ENCODE data around the gene WNT4.

DNA sequence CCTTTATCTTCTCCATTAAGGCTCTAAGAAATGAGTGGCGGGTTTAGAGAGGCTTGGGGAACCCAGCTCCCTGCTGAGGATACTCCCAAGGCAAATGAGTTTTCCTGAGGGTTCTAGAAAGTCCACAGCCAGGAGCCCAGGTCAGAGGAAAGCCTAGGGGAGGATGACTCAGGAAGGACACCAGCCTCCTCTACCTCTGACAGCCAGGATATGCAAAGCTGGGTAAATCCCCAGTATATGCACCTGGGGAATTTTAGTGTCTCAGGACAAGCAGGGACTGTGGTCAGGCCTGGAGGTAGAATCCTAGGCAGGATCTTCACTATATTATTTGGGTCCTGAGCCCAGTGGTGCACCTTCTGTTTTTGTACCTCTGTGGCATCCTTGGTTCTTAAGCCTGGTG, 23.5 kb upstream of the WNT4 start:
- TF ChIP-seq CTCF (IDR thresholded peaks at IDR 0.05) (no peak), HMGXB4 (CRISPR knock-in tag; IDR thresholded peaks at IDR 0.05) (no peak), NR3C1 (CRISPR knock-in tag; conservative IDR thresholded peaks at IDR 0.05; ENCODE audit: low read depth) (no peak), GTF2I (CRISPR knock-in tag; conservative IDR thresholded peaks at IDR 0.05) (no peak), NFYB (CRISPR knock-in tag; conservative IDR thresholded peaks at IDR 0.05; ENCODE audit: low read depth) (no peak), SP1 (CRISPR knock-in tag; conservative IDR thresholded peaks at IDR 0.05) (no peak), CBFB (CRISPR knock-in tag; IDR thresholded peaks at IDR 0.05; ENCODE audit: low read depth) (no peak), CREB1 (CRISPR knock-in tag; IDR thresholded peaks at IDR 0.05) (no peak), RELA (CRISPR knock-in tag; IDR thresholded peaks at IDR 0.05; ENCODE audit: borderline replicate concordance) (no peak)
- TF ChIP-seq, protein P1, sequence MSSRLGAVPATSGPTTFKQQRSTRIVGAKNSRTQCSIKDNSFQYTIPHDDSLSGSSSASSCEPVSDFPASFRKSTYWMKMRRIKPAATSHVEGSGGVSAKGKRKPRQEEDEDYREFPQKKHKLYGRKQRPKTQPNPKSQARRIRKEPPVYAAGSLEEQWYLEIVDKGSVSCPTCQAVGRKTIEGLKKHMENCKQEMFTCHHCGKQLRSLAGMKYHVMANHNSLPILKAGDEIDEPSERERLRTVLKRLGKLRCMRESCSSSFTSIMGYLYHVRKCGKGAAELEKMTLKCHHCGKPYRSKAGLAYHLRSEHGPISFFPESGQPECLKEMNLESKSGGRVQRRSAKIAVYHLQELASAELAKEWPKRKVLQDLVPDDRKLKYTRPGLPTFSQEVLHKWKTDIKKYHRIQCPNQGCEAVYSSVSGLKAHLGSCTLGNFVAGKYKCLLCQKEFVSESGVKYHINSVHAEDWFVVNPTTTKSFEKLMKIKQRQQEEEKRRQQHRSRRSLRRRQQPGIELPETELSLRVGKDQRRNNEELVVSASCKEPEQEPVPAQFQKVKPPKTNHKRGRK (CRISPR knock-in tag; IDR thresholded peaks at IDR 0.05; ENCODE audit: borderline replicate concordance) = no peak

Data from WTC11 (cell line).